K562 (cell line): ENCODE measurements around the gene SCAPER. TPM values are rescaled to one million over a fixed set of nuclear protein-coding genes. Genes with fewer than 3 reads are reported as not detected.
"Not testable (repeated sequence)": the region's sequence is repeated elsewhere in the genome, so short reads cannot be mapped to it uniquely, and the experiment has no call there.

Experiments
- ATAC-seq: fragments of 200-7000 bp; cut with Tn5 transposase; 3 replicates; pipeline ENCODE4 v1.9.1; 2020; ENCODE audit warnings: moderate library complexity
- BruUV-seq: library from RNA; stranded (reverse); fragments of 400-500 nt; replicated peaks from 2 replicates; lab custom pipeline; 2021; lab: Mats Ljungman, UMichigan
- CTCF ChIA-PET: fragments of 300-600 bp; formaldehyde crosslinking; extraction: SDS; loops from one replicate; lab custom pipeline; 2021; ENCODE audit warnings: low intra/inter-chr PET ratio; lab: Yijun Ruan, JAX
- POLR2A ChIA-PET: fragments of 300-600, 350-650 bp; sonication (Branson Sonifier 250); formaldehyde crosslinking; extraction: SDS; loops from one replicate; lab custom pipeline; 2021; ENCODE audit warnings: antibody characterized with exemption, inconsistent platforms; lab: Yijun Ruan, JAX
- DNase-seq, 4 experiments: peaks; one replicate each; pipeline versions ENCODE4 v3.0.0 to v3.0.0-alpha.2; 2011 to 2018; ENCODE audit warnings: low spot score in 3 of 4, mixed read lengths in 3 of 4; ENCODE audit errors: extremely low read depth in 1 of 4
- FAIRE-seq: peaks from 2 replicates; lab custom pipeline; 2011; peaks lifted over from hg19 to GRCh38; lab: Jason Lieb, UNC
- H2AFZ ChIP-seq: 2 replicates; pipeline ENCODE4 v1.6.0; 2011; ENCODE audit warnings: low read depth, low read length, control low read depth, inconsistent platforms
- H3K27ac ChIP-seq: fragments of 200-600 bp; 3 replicates; pipeline ENCODE4 v1.8.0; 2011; ENCODE audit warnings: low read depth, mild to moderate bottlenecking, control low read depth, inconsistent platforms, low read length, moderate library complexity, mixed read lengths; ENCODE audit errors: extremely low read depth
- H3K27me3 ChIP-seq, 2 experiments: fragments of 300-600 bp in 1 of 2; 2 replicates in 1 of 2; 3 replicates in 1 of 2; pipeline versions ENCODE4 v1.6.0 to v1.8.0; 2011; ENCODE audit warnings: inconsistent platforms in 2 of 2, low read length in 2 of 2, mild to moderate bottlenecking in 1 of 2, mixed read lengths in 1 of 2, moderate library complexity in 1 of 2; ENCODE audit not compliant: control insufficient read depth in 2 of 2, insufficient read depth in 2 of 2
- H3K36me3 ChIP-seq: fragments of 300-600 bp; 3 replicates; pipeline ENCODE4 v1.8.0; 2011; ENCODE audit warnings: mild to moderate bottlenecking, low read length, inconsistent platforms; ENCODE audit not compliant: control insufficient read depth, insufficient read depth
- H3K4me1 ChIP-seq, 2 experiments: fragments of 200-600 bp in 1 of 2; replicated peaks in 1 of 2; 2 replicates in 1 of 2; 3 replicates in 1 of 2; pipeline versions ENCODE4 v1.5.1 to v1.8.0; 2011; ENCODE audit warnings: inconsistent platforms in 2 of 2, low read length in 2 of 2, mild to moderate bottlenecking in 1 of 2, mixed read lengths in 1 of 2, moderate library complexity in 1 of 2; ENCODE audit not compliant: control insufficient read depth in 2 of 2, insufficient read depth in 2 of 2
- H3K4me2 ChIP-seq: 2 replicates; pipeline ENCODE4 v1.6.1; 2011; ENCODE audit warnings: low read length, control low read depth, inconsistent platforms, mixed read lengths; ENCODE audit not compliant: insufficient read depth
- H3K4me3 ChIP-seq: fragments of 200-600 bp; sonication (generic), shearing (Covaris generic); 2 replicates; pipeline ENCODE4 v1.5.1; 2016; ENCODE audit warnings: control low read depth, inconsistent platforms
- H3K79me2 ChIP-seq: fragments of 200-600 bp; 3 replicates; pipeline ENCODE4 v1.8.0; 2011; ENCODE audit warnings: low read length, inconsistent platforms; ENCODE audit not compliant: control insufficient read depth, insufficient read depth
- H3K9ac ChIP-seq, 2 experiments: 2 replicates each; pipeline versions ENCODE4 v1.6.0 to v1.6.1; 2011; ENCODE audit warnings: low read depth in 2 of 2, low read length in 2 of 2, control low read depth in 1 of 2, inconsistent platforms in 1 of 2, mild to moderate bottlenecking in 1 of 2, mixed read lengths in 1 of 2; ENCODE audit not compliant: insufficient read depth in 1 of 2
- H3K9me1 ChIP-seq: one replicate; pipeline ENCODE4 v1.6.0; 2011; ENCODE audit warnings: inconsistent platforms, mild to moderate bottlenecking, low read length, moderate library complexity; ENCODE audit not compliant: control insufficient read depth, insufficient read depth
- H3K9me3 ChIP-seq: replicated peaks from 2 replicates; pipeline ENCODE4 v1.5.1; 2011; ENCODE audit warnings: low read depth, low read length, inconsistent platforms; ENCODE audit not compliant: control insufficient read depth, insufficient read depth
- H4K20me1 ChIP-seq: replicated peaks from 2 replicates; pipeline ENCODE4 v1.6.1; 2011; ENCODE audit warnings: low read length, inconsistent platforms, mixed read lengths; ENCODE audit not compliant: control insufficient read depth, insufficient read depth
- WGBS: fragments of 100-300 bp; shearing (Covaris generic); methylation state at CpG from one replicate; pipeline ENCODE4 v1.1.6; 2016; ENCODE audit warnings: low coverage, mixed read lengths; ENCODE audit not compliant: insufficient coverage; ENCODE audit errors: missing lambda C conversion rate; 5-methylcytosine and 5-hydroxymethylcytosine counted together
- in situ Hi-C: fragments of 300-500 bp; cut with MboI; formaldehyde crosslinking; loops from 4 replicates; pipeline ENCODE4 v1.15.0; 2018; ENCODE audit warnings: inconsistent platforms, mixed read lengths
- intact Hi-C: fragments of 100-400 bp; cut with micrococcal nuclease; formaldehyde crosslinking; loops from 2 replicates; pipeline ENCODE4 v1.14.2; 2022
- polyA plus RNA-seq, 8 experiments: library from polyadenylated mRNA; depleted of rRNA in 4 of 8; stranded (reverse) in 5 of 8; unstranded in 3 of 8; fragments of >200 nt; fragmentation: Nextera tagmentation in 2 of 8; fragmentation: Illumina TruSeq in 1 of 8; extraction: Ambion mirVana in 2 of 8; extraction: Trizol in 1 of 8; gene quantifications; 2 replicates each; pipeline versions ENCODE4 v1.2.1 to v1.2.3, GENCODE V29; 2011 to 2014; ENCODE audit warnings: inconsistent platforms in 1 of 8, missing spikeins in 1 of 8
- total RNA-seq, 7 experiments: library from RNA; depleted of rRNA in 6 of 7; stranded (reverse); fragments of >200 nt in 6 of 7; fragmentation: Illumina TruSeq in 2 of 7; extraction: Trizol in 2 of 7; gene quantifications; 2 replicates each; pipeline versions ENCODE4 v1.2.1 to v1.2.3, GENCODE V29; 2011 to 2021; ENCODE audit warnings: low replicate concordance in 1 of 7
- TF ChIP-seq, protein P1 (sequence below): sonication (generic); formaldehyde crosslinking; IDR thresholded peaks from 2 replicates; pipeline ENCODE4 v1.8.1; 2023; ENCODE audit warnings: mild to moderate bottlenecking, missing genetic modification reagents

SCAPER gene
- total and polyA plus RNA-seq, 9 of the 15 experiments (the other 6 are each of a cell fraction or from before 2014, with no cell fraction given), result 1.3 to 5.7 (median 3.2) TPM

DNA sequence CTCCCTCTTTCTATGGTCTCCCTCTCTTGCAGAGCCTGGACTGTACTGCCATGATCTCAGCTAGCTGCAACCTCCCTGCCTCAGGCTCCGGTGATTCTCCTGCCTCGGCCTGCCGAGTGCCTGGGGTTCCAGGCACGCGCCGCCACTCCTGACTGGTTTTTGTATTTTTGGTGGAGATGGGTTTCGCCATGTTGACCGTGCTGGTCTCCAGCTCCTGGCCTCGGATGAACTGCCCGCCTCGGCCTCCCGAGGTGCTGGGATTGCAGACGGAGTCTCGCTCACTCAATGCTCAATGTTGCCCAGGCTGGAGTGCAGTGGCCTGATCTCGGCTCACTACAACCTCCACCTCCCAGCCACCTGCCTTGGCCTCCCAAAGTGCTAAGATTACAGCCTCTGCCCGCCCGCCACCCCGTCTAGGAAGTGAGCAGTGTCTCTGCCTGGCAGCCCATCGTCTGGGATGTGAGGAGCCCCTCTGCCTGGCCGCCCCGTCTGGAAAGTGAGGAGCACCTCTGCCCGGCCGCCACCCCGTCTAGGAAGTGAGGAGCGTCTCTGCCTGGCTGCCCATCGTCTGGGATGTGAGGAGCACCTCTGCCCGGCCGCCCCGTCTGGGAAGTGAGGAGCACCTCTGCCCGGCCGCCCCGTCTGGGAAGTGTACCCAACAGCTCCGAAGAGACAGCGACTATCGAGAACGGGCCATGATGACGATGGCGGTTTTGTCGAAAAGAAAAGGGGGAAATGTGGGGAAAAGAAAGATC, 5.8 kb downstream of the SCAPER start:
- H3K9ac ChIP-seq, FAIRE-seq, H3K79me2 ChIP-seq, H3K4me1 ChIP-seq, H3K36me3 ChIP-seq, BruUV-seq, H3K9me1 ChIP-seq, H3K27me3 ChIP-seq, DNase-seq, H3K9me3 ChIP-seq, H3K4me2 ChIP-seq, H3K27ac ChIP-seq, H4K20me1 ChIP-seq, intact Hi-C loops, ATAC-seq, H2AFZ ChIP-seq, H3K4me3 ChIP-seq, CTCF ChIA-PET, in situ Hi-C loops: not testable (repeated sequence)
- POLR2A ChIA-PET, result interaction anchor here (0.7 to 1.2 kb wide), 3 partner anchors 12 to 49 kb away, joined by 3 to 4 read pairs (median 4); no protein-coding TSS in a partner anchor
- TF ChIP-seq, protein P1, sequence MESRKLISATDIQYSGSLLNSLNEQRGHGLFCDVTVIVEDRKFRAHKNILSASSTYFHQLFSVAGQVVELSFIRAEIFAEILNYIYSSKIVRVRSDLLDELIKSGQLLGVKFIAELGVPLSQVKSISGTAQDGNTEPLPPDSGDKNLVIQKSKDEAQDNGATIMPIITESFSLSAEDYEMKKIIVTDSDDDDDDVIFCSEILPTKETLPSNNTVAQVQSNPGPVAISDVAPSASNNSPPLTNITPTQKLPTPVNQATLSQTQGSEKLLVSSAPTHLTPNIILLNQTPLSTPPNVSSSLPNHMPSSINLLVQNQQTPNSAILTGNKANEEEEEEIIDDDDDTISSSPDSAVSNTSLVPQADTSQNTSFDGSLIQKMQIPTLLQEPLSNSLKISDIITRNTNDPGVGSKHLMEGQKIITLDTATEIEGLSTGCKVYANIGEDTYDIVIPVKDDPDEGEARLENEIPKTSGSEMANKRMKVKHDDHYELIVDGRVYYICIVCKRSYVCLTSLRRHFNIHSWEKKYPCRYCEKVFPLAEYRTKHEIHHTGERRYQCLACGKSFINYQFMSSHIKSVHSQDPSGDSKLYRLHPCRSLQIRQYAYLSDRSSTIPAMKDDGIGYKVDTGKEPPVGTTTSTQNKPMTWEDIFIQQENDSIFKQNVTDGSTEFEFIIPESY, result 0 out of 2 replicates have a peak, but pooled peaks have one; percentile 14
- 79% methylated on average over 18 of the region's 39 CpGs for WGBS
